HG03521 (cell line): ENCODE measurements around the gene GPALPP1.
"Not testable (repeated sequence)": the region's sequence is repeated elsewhere in the genome, so short reads cannot be mapped to it uniquely, and the experiment has no call there.

Source experiments
- ATAC-seq: cut with Tn5 transposase; IDR thresholded peaks from one replicate; pipeline ENCODE4 v1.9.1; 2021; ENCODE audit warnings: mild to moderate bottlenecking, moderate library complexity; ENCODE audit not compliant: unreplicated experiment

The GPALPP1 gene, protein sequence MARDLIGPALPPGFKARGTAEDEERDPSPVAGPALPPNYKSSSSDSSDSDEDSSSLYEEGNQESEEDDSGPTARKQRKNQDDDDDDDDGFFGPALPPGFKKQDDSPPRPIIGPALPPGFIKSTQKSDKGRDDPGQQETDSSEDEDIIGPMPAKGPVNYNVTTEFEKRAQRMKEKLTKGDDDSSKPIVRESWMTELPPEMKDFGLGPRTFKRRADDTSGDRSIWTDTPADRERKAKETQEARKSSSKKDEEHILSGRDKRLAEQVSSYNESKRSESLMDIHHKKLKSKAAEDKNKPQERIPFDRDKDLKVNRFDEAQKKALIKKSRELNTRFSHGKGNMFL

DNA sequence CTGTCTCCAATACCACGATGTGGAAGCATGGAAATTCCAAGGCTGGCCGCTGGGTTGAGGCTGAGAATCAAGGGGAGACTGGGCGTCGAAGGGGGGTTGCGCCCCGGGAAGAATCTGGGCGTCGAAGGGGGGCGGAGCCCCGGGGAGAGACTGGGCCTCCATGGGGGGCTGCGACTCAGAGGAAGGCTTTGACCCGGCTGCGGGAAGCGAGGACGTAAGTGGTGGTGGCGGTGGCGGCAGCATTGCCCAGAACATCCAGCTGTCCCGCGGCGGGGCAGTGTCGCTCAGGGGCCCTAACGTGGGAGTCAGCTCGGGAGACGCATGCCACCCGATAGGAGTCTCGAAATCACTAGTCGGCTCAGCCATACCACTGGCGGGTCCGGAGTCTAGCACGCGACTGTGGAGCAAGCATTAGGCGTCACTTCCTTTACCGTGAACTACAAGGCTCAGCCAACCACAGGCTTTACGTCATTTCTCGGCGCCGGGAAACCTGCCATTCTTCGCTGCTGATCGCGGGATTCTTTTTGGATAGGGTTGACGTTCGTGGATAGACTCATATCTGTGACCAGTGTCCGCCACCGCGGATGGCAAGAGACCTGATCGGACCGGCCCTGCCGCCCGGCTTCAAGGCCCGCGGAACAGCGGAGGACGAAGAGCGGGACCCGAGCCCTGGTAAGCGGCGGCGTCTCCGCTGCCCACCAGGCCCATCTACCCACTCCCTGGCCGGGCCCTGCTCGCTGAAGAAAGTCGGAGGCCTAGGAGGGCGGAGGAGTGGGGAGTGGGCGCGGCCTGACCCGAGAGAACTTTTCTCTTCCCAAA is at the start of gene GPALPP1, which contains the start of gene NUFIP1:
Gene GPALPP1 (plus strand): TSS at position 468 of the 819 bp plus-strand sequence. CDS start 117 bp downstream, at position 585.
Gene NUFIP1 (minus strand): TSS at position 401 of the 819 bp plus-strand sequence. CDS start 35 bp downstream, at position 366.
- ATAC-seq, result peak; percentile 95

DNA sequence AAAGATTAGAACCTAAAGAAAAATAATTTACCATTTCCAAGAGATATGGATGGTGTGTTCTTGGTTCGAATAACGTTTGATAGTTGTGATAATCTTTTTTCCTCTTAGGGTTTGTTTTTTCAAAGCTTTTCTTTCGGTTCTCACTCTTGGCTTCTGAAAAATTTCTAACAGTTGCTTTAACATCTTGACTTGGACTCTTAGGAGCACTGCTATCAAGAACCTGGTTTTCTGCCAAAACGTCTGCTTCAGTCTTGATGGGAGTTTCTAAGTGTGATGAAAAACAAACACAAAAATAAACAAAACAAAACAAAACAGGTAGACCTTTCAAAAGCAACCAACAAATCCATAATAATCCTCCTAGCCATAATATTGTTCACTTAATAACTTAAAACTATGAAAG is 45.9 kb upstream of the GPALPP1 start:
- ATAC-seq, result not testable (repeated sequence)

DNA sequence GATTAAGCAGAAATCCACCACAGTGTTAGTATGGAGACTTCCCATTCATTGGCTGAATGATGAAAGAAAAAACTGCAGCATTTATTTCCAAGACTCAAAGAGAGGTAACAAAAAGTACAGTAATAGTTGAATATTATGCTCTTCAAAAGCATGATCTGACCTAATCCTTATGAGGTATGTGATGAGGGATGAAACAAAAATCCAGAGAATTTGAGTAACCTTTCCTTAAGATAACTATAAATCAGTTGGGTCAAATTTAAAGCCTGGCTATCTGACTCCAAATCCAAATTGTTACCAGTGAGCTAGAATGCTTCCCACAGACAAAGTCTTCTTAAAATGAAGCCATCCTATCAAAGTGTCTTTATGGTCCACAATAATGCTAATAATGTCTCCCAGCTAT is 38.2 kb upstream of the GPALPP1 start:
- ATAC-seq, result no peak

DNA sequence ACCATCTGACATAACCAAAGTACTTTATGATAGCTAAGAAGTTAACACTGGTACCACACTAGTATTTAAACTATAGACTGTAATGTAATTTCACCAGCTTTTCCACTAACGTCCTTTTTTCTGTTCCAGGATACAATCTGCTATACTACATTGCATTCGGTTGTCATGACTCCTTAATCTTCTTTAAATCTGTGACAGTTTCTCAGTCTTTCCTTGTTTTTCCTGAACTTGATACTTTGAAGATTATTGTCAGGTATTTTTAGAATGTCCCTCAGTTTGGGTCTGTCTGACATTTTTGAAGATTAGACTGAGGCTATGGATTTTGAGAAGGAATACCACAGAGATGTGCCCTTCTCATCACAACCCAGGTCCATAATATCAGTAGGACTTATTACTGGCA is 36.7 kb upstream of the GPALPP1 start:
- no peak for ATAC-seq

DNA sequence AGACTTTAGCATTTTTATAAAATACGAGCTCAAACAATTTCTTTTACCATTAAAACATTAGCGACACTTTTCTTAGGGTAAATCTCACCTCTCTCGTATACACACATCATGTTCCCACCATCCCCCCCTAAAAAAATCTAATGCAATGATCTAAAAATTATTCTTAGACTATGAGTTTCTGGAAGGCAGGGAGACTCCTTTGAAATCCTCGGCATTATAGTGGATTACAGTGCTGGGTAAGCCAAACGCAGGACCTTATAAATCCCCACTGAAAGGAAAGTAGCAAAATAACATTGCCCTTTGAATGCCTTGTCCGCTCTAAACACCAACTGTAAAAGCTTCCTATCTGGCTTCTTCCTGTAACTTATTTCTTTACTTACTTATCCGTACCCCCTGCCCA is 35.1 kb upstream of the GPALPP1 start:
- ATAC-seq, result no peak

DNA sequence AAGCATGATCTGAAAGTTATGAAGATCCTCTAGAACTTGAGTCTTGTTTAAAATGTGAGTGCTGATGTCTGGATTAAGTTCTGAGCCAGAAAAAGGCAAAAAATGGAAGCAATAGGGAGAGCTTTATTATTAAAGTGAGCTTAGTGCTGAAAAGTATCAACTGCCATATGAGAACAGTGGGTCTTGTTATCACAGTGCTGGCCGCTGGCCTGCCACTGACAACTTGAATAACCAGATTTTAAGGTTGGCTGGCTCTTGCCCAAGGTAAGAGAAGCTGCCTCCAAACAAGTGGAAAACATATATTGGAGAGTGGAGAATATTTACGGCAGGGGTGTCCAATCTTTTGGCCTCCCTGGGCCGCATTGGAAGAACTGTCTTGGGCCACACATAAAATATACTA is 33.9 kb upstream of the GPALPP1 start:
- ATAC-seq, result no peak

- ATAC-seq, result no peak
Measured at GRCh38 chr13:44961997-44962396, 27.3 kb upstream of the GPALPP1 start.

DNA sequence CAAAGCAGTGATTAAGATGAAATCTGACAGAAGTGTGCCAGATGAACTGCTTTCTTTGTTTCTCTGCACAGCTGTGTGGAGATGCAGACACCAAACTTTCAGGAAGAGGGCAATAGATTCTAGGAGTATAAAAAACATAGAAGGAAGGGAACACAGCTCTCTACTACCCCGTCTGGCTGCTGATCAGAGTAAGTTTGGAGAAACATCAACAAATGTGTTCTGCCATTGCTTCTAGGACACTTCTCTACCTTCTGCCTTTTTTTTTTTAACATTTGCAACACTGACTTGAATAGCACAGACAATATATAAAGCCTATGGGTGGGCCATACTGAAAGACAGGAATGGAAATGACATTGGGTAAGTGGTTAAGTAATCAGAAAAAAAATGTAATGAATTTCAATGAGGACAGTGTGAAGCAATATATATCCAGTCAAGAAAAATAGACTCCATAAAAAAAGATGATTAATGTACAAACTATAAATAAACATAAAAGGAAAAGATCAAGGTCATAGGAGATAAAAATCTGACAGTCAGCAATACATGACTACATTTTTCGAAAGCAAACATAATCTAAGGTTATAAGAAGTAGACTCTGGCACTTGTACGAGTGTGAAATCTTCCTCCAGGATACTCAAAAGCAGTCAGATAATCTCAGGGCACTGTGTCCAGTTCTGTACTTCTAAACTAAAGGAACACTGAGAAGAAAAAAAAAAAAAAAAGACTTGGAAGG is 21.5 kb upstream of the GPALPP1 start:
- ATAC-seq, result no peak

DNA sequence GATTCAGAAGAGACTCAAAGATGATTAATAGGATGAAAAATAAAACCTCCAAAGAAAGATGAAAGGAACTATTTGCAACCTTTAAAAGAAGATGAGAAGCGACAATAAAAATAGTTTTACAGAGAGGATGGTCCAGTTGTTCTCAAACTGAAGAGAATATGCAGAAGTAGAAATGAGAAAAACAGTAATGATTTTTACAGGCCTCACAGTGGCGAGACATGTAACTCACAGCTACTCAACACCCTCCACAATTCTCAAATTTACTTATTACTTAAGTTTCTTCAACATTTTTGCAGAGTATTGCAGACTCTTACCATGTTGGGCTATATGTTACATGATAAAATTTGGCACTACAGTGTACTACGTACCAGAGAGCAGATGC is 20.9 kb upstream of the GPALPP1 start:
- ATAC-seq, result no peak

DNA sequence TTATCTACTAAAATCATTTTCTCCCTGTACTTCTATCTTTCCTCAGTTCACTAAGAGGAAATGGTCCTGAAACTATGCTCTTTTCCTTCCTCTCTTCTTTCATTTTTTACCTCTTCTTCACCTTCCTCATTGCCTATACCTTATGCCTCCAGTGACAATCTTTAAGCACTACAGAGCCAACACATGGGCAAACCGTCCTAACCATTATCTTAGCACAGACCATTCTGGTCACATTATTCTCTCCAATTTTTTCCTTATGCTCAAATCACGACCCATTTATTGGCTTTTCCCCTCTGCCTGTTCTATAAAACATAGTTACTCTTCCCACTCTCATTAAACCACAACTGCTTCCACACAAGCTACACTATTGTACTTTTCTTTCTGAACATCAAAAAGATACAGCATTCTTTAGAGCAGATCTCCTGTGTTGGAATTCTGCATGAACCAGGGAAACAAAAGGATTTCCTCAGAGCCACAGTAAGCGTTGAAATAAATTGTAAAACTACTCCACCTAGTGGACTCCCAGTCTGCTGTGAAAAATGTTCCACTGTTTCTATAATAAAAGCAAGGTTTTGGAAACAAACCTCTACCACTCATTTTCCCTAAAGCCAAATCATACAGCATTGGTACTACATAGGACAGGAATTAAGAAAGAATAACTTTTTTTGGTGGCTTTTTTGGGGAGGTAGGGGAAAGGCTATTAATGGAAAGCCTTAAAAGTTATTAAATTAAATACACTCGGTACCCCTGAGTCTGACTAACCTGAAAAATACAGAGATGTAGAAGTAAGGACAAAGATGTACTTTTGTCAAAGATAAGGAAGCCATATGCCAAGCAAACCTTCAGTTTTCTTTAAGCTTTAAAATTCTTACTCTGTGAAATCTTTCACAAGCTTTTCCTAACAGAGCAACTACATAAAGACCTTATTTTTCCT is 19.5 kb upstream of the GPALPP1 start:
- no peak for ATAC-seq

- no peak for ATAC-seq
Measured at GRCh38 chr13:44971656-44972595, 17.4 kb upstream of the GPALPP1 start.

- no peak for ATAC-seq
Measured at GRCh38 chr13:44972956-44973581, 16.3 kb upstream of the GPALPP1 start.

- no peak for ATAC-seq
Measured at GRCh38 chr13:44974056-44974793, 15.1 kb upstream of the GPALPP1 start.

GRCh38 chr13:44976196-44976595 is 13.1 kb upstream of the GPALPP1 start:
- no peak for ATAC-seq

DNA sequence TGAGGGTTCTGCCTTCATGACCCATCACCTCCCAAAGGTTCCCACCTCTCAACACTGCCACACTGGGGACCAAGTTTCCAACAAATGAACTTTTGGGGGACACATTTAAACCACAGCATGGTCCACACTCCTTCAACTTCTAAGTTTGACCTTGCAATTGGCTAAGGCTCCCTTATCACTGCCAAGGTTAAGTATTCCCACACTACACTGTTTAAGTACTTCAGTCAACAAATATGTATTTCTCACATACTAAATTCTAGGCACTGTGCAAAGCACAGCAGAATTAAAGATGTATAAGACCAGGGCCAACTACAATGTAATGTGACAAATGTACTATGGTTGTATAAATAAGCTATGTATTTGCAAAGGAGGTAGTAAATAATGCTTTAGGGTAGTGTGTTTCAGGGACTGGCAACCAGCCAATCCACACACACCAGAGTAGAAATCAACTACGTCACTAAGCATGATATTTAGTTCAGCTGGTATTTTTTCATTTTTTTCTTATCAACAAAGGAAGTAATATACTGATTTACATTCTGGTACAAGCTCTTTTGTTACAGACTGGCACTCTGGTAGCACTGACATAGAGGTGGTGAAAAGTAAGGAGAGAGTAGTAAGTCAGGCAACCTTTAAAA is 12.3 kb upstream of the GPALPP1 start:
- no peak for ATAC-seq

- no peak for ATAC-seq
Measured at GRCh38 chr13:44978328-44978727, 11.0 kb upstream of the GPALPP1 start.

DNA sequence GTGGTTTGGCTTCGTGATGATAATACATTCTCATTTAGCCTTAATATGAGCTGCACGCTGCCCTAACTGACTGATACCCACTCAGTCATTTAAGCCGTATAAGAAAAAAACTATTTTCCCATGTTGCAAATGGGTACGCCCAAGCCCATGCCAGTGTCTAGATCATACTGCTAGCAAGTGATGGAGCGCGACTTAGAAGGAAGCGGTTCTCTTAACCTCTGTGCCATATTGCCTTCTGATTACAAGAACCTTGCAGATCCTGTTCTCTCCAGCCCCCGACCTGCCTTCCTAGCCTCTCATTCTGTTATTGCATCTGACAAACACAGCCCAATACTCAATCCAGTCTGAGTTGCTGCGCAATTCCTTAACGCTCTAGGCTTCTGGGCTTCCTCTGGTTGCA is 603 bp downstream of the GPALPP1 start:
- ATAC-seq, result peak; percentile 6

DNA sequence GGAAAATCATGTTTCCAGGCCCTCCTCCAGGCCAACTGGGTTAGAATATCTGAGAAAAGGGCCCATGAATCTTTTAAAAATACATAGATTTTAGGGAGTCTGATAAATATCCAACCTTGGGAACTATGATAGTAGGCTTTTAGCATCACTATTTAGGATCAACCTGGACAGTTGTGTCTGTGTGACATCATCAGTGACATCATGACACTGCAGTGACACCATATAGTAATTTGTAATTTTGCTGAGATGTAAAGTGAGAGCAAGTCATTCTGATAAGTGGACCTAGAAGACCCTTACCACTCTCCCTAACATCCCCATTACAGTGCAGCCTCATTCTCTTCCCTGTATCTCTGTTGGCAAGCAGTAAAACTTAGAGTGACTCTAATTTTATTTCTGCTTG is 14.1 kb downstream of the GPALPP1 start:
- ATAC-seq, result no peak
